Ishikawa (cell line): ENCODE results near the gene DOCK1.

Experiments used
- TAF1 ChIP-seq: IDR thresholded peaks from 2 replicates; pipeline ENCODE4 v1.6.1; 2012; ENCODE audit warnings: low read depth, mild to moderate bottlenecking
- TF ChIP-seq, protein P1 (sequence below): IDR thresholded peaks from 2 replicates; pipeline ENCODE4 v1.6.1; 2012

DNA sequence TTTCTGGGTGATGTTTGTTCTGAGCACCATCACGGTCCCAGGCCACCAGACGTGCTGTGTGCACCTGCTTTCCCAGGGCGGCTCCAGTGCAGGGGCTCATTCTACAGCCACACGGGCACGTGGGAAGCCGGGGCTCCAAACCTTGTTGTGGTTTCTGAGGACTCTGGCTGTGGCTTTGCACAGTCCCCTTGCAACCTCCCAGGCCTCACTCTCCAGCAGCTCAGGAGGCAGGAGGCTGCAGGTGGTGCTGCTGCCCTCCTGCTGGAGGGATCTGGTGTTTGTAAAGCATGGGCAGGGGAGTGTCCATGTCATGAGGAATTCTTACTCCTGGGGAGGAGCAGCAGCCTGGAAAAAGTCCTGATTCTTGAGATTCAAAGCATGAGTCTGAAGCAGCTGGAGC lies 236.9 kb downstream of the DOCK1 start:
- no peak for TF ChIP-seq TAF1
- TF ChIP-seq, protein P1, sequence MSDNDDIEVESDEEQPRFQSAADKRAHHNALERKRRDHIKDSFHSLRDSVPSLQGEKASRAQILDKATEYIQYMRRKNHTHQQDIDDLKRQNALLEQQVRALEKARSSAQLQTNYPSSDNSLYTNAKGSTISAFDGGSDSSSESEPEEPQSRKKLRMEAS = no peak
